ENCODE measurements around the gene DDX49.

Gene DDX49

GRCh38 chr19:18903156-18904037 lies 16.1 kb upstream of the DDX49 start:
- Histone ChIP-seq H3K9ac (ENCODE audit: low read length) (no peak overlapping the region), H3K9me3 (ENCODE audit: insufficient read depth, low read length) (no peaks in the 10 kb centered on the region), H3K36me3 (ENCODE audit: low read length) (no peaks in the 10 kb centered on the region), H3F3A (ENCODE audit: insufficient read depth) (no peaks in the 10 kb centered on the region), H3K79me2 (ENCODE audit: insufficient read depth, low read length) (no peaks in the 10 kb centered on the region), H4K20me1 (ENCODE audit: low read depth, low read length) (no peaks in the 10 kb centered on the region), H3K27ac (ENCODE audit: low read depth, low read length) (no peak overlapping the region), H3K27me3 (ENCODE audit: low read length) (no peaks in the 10 kb centered on the region), H3K4me2 (ENCODE audit: low read depth, low read length, poor library complexity, severe bottlenecking) (no peak overlapping the region), H3K9me2 (replicated peaks; ENCODE audit: insufficient read depth, low read length) (no peaks in the 10 kb centered on the region), H3K4me3 (ENCODE audit: insufficient read depth, low read length, poor library complexity, severe bottlenecking) (no peak overlapping the region), H2AFZ (ENCODE audit: low read depth, low read length, severe bottlenecking) (no peak overlapping the region)
- no peak for TF ChIP-seq CTCF (IDR thresholded peaks at IDR 0.05; ENCODE audit: insufficient read depth, low read length, poor library complexity, severe bottlenecking)
- TF ChIP-seq EZH2phosphoT487 (conservative IDR thresholded peaks at IDR 0.05; ENCODE audit: low read length) = no peak

GRCh38 chr19:18904334-18905057 lies 15.0 kb upstream of the DDX49 start:
- H3K9me2 ChIP-seq (replicated peaks; ENCODE audit: insufficient read depth, low read length) = no peaks in the 10 kb centered on the region
- no peak overlapping the region for H3K27ac ChIP-seq (ENCODE audit: low read depth, low read length)
- TF ChIP-seq EZH2phosphoT487 (conservative IDR thresholded peaks at IDR 0.05; ENCODE audit: low read length) (no peak), CTCF (IDR thresholded peaks at IDR 0.05; ENCODE audit: insufficient read depth, low read length, poor library complexity, severe bottlenecking) (no peak)
- H3K79me2 ChIP-seq (ENCODE audit: insufficient read depth, low read length) = no peaks in the 10 kb centered on the region
- H3K27me3 ChIP-seq (ENCODE audit: low read length) = no peaks in the 10 kb centered on the region
- H3K36me3 ChIP-seq (ENCODE audit: low read length) = no peaks in the 10 kb centered on the region
- no peaks in the 10 kb centered on the region for H4K20me1 ChIP-seq (ENCODE audit: low read depth, low read length)
- no peak overlapping the region for H3K4me3 ChIP-seq (ENCODE audit: insufficient read depth, low read length, poor library complexity, severe bottlenecking)
- no peaks in the 10 kb centered on the region for H3F3A ChIP-seq (ENCODE audit: insufficient read depth)
- no peak overlapping the region for H2AFZ ChIP-seq (ENCODE audit: low read depth, low read length, severe bottlenecking)
- H3K9ac ChIP-seq (ENCODE audit: low read length) = no peak overlapping the region
- H3K4me2 ChIP-seq (ENCODE audit: low read depth, low read length, poor library complexity, severe bottlenecking) = no peak overlapping the region
- no peaks in the 10 kb centered on the region for H3K9me3 ChIP-seq (ENCODE audit: insufficient read depth, low read length)

GRCh38 chr19:18905058-18905456 lies 14.5 kb upstream of the DDX49 start:
- Histone ChIP-seq H3F3A (ENCODE audit: insufficient read depth) (no peaks in the 10 kb centered on the region), H2AFZ (ENCODE audit: low read depth, low read length, severe bottlenecking) (no peak overlapping the region), H3K4me3 (ENCODE audit: insufficient read depth, low read length, poor library complexity, severe bottlenecking) (no peak overlapping the region), H3K9me2 (replicated peaks; ENCODE audit: insufficient read depth, low read length) (no peaks in the 10 kb centered on the region), H3K27ac (ENCODE audit: low read depth, low read length) (no peak overlapping the region), H3K9me3 (ENCODE audit: insufficient read depth, low read length) (no peaks in the 10 kb centered on the region), H4K20me1 (ENCODE audit: low read depth, low read length) (no peaks in the 10 kb centered on the region), H3K4me2 (ENCODE audit: low read depth, low read length, poor library complexity, severe bottlenecking) (no peak overlapping the region), H3K27me3 (ENCODE audit: low read length) (no peaks in the 10 kb centered on the region), H3K9ac (ENCODE audit: low read length) (no peak overlapping the region), H3K79me2 (ENCODE audit: insufficient read depth, low read length) (no peaks in the 10 kb centered on the region), H3K36me3 (ENCODE audit: low read length) (no peaks in the 10 kb centered on the region)
- TF ChIP-seq CTCF (IDR thresholded peaks at IDR 0.05; ENCODE audit: insufficient read depth, low read length, poor library complexity, severe bottlenecking) = no peak
- TF ChIP-seq EZH2phosphoT487 (conservative IDR thresholded peaks at IDR 0.05; ENCODE audit: low read length) = no peak
